KOPT-K1 (cell line): Measurements from ENCODE around the gene NAV1.

ENCODE experiments used
- H3K27ac ChIP-seq: fragments of 200-600 bp; sonication (generic); 2 replicates; pipeline ENCODE4 v1.5.1; 2016; ENCODE audit warnings: antibody characterized with exemption, mild to moderate bottlenecking, low read depth, low read length; ENCODE audit not compliant: poor library complexity, severe bottlenecking
- H3K36me3 ChIP-seq: fragments of 200-600 bp; sonication (generic); 2 replicates; pipeline ENCODE4 v1.5.1; 2017; ENCODE audit warnings: antibody characterized with exemption, mild to moderate bottlenecking, low read length, moderate library complexity; ENCODE audit not compliant: insufficient read depth
- H3K9me3 ChIP-seq: fragments of 200-600 bp; sonication (generic); 2 replicates; pipeline ENCODE4 v1.5.1; 2017; ENCODE audit warnings: antibody characterized with exemption, low read length, mild to moderate bottlenecking; ENCODE audit not compliant: insufficient read depth, poor library complexity, severe bottlenecking

The NAV1 gene

DNA sequence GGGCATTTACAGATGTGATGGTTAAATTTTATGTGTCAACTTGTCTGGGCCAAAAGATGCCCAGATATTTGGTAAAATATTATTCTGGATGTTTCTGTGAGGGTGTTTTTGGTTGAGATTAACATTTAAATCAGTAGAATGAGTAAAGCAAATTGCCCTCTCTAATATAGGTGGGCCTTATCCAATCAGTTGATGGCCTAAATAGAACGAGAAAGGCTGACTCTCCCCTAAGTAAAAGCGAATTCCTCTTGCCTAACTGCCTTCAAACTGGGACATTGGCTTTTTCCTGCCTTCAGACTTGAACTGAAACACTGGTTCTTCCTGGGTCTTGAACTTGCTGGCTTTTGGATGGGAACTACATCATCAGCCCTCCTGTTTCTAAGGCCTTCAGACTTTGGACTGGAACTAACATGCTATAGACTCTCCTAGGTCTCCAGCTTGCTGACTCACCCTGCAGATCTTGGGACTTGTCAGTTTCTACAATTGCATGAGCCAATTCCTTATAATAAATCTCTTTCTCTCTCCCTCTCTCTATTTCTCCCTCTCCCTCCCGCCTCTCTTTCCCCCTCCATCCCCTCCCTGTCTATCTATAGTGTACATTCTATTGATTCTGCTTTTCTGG is 10.2 kb upstream of the NAV1 start:
- Histone ChIP-seq H3K27ac (no peak overlapping the region), H3K36me3 (no peaks in the 10 kb centered on the region), H3K9me3 (peaks cover 7% of the 10 kb centered on the region)

DNA sequence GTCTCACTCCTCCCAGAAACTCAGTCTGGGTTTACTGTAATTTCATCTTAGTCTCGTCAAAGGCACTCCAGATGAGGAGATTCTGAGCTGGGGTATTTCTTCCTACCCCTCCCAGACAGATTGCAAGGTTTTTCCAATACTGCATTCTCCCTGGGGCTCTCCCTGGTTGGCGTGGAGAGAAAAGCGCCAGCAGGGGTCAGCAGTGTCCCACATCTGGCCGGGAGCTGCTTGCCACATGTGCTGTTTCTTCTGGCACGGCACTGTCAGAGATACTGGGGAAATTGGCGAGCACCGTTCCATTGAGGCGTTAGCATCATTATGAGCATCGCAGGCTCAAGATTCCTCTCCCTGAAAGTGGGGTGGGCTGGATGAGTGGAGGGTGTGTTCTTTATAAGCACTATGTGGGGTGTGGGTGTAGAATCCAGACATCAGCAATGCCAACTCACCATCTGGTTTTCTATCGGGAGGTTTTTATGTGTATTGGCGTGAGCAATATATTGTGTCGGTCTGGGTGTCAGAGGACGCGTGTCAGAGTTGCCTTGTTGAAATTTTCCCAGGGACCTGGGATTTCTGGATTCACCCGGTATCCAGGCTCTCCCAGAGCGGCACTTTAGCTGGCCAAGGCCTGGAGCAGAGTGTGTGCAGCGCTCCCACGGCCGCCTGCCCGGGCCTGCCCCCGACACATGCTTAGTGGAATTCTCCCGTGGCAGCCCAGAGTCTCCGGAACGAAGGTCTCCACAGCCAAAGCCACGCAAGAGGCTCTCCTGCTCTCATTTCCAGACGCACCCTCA is 8.0 kb upstream of the NAV1 start:
- Histone ChIP-seq H3K36me3 (no peaks in the 10 kb centered on the region), H3K27ac (no peak overlapping the region), H3K9me3 (no peaks in the 10 kb centered on the region)

DNA sequence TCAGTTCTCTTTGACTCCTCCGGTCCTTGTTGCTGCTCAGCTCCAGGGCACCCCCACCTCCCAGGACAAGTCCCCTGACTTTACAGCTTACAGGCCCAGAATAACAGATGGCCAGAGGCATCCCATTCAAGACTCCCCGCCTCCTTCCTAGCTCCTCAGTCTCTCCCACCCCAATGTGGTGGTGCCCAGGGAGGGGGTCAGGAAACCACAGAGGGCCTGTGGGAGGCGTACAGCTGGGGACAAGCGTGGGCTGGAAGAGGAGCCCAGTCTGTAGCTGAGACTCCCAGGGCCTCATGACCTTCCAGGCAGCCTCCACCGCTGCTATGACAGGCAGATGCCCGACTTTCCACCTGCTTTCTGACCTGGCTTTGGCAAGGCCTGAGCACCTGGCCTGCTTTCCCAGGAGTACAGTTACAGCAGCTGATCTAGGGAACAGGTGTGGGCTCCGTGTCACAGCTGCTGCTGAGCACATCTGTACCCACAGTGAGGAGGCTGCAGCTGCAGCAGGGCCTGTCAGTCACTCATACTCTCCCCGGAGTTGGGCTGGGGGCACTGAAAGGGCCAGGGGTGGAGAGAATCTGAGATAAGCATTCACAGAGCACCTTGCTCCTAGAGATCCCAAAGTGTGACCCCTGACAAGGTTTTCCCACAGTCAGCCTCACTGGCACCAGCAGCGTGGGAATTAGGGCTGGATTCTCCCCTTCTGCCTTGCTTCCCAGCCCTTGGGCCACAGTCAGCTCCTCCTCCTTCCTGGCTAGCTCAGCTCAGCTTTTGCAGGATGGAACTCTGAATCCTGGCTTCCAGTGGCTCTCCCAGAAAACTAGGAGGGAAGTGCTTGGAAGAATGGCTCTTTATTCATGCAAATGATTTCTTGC is 7.1 kb upstream of the NAV1 start:
- Histone ChIP-seq H3K9me3 (no peaks in the 10 kb centered on the region), H3K36me3 (no peaks in the 10 kb centered on the region), H3K27ac (no peak overlapping the region)

DNA sequence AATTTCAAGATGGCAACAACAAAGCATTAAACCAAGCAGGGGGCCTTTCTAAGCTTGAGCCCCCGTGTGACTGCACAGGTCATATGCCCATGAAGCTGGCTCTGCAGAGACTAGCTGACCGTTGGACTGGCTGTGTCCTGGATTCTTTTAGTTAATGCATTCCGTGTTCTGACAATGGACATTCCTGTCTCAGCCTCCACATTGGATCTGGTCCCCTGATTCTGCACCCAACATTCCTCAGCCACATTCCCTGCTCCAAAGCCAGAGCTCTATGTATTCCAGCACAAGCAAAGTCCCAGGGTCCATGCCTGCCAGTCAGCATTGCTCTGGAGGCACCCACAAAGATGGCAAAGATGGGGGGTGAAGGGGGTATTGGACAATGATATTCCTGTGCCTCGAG is 5.1 kb upstream of the NAV1 start:
- no peak overlapping the region for H3K27ac ChIP-seq
- H3K9me3 ChIP-seq, result no peaks in the 10 kb centered on the region
- H3K36me3 ChIP-seq, result no peaks in the 10 kb centered on the region

DNA sequence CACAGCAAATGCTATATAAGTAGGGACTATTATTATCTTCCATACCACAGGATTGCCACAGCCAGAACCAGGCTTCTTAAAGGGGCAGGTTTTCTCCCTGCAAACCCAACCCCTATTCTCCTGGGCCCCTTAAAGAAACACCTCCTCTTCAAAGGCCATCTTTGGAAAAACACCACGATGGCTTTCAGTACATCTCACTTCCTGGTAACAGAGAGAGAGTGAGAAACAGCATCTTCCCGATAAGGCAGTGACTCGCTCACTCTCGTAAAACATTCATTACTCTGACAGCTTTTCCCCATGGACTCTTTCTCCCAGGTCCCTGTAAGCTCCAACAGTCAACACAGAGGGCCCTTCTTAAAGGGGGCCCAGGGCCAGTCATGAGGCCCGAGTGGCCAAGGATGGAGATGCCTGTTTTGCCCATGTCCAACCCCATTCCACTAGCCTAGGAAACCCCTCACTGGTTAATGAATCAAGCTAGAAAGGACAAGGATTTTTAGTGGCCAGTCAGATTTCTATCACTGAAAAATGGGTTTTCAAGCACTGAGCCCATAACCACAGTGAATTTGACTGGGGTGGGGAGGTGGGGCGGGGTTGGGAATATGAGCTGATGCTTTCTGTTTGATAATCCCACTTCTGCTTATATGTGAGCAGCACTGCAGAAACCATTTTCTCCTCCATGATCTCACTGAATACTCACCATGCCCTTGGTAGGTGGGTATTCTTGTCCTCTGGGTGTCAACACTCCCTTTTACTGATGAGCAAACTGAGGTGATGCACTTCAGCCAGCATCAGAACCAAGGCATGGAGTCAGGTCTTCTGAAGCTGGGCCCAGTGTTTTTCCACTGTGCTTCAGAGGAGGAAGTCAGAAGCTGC is 3.6 kb upstream of the NAV1 start:
- Histone ChIP-seq H3K36me3 (no peaks in the 10 kb centered on the region), H3K27ac (no peak overlapping the region), H3K9me3 (no peaks in the 10 kb centered on the region)

DNA sequence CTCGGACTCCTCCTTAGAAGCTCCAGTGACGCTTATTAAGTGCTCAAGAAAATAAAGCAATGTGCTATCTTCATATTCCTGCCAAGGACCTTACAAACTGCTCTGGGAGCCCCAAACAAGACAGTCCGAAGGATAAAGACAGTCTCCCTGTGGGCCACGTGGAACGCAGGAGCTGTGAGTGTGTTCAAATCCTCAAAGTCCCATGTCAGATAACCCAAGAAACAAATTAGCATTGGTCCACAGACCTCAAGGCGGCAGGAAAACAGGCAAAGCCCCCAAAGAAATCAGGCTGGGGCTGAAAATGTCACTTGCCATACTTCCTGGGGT is 3.0 kb upstream of the NAV1 start:
- Histone ChIP-seq H3K27ac (no peak overlapping the region), H3K36me3 (no peaks in the 10 kb centered on the region), H3K9me3 (no peaks in the 10 kb centered on the region)

DNA sequence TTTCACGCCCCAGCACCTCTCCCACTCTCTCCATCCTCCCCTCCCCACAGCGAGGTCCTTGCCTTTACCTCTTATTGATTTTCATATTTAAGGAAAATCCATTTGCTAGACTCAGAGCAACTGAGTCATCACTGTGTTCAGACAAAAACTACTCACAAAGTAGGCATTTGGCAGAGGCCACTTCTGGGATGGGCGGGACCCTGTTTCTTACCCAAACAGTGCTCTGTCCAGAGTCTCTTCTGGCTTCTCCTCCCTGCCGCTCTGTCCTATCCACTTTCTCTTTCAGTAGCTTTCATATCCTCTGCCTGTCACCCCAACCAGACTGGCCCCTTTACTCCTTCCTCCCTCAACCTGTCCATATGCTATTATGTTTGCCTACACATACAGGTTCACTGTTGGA is 2.4 kb upstream of the NAV1 start:
- Histone ChIP-seq H3K27ac (no peak overlapping the region), H3K9me3 (no peaks in the 10 kb centered on the region), H3K36me3 (no peaks in the 10 kb centered on the region)

DNA sequence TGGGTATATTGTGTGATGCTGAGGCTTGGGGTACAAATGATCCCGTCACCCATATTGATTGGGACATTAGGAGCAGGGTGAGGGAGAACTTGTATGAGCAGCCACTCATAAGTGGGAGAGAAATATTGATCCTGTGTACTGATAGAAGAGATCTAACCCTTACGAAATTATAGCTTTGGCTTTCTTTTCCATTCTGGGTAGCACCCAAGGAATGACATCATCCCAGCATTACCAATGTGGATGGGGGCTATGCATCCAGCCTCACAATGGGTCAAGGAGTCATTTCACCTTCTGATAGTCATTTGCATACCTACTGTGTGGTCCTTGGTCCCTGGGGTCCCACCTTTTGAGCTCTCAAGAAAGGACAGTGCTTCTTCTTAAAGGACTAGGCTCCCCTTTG is 1.9 kb upstream of the NAV1 start:
- no peaks in the 10 kb centered on the region for H3K9me3 ChIP-seq

DNA sequence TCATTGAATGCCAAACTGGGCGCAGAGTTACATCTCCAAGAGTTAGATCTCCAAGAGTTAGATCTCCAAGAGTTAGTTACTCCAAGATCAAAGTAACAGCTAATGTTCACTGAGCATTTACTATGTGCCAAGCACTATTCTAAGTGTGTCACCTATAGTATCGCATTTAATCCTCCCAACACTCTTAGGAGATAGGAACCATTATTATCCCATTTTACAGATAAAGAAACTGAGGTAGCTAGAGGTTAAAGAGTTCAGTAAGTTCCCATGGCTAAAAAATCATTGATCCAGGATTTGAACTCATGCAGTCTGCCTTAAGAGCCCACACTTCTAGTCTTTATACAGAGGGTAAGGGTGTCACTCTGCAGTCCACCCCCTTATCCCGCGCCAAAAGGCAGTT is 1.5 kb upstream of the NAV1 start:
- Histone ChIP-seq H3K27ac (no peak overlapping the region), H3K9me3 (peaks cover 1% of the 10 kb centered on the region)

More for the DNA sequence above, 1.9 kb upstream of the NAV1 start:
- H3K27ac ChIP-seq, result no peak overlapping the region
- no peaks in the 10 kb centered on the region for H3K36me3 ChIP-seq

DNA sequence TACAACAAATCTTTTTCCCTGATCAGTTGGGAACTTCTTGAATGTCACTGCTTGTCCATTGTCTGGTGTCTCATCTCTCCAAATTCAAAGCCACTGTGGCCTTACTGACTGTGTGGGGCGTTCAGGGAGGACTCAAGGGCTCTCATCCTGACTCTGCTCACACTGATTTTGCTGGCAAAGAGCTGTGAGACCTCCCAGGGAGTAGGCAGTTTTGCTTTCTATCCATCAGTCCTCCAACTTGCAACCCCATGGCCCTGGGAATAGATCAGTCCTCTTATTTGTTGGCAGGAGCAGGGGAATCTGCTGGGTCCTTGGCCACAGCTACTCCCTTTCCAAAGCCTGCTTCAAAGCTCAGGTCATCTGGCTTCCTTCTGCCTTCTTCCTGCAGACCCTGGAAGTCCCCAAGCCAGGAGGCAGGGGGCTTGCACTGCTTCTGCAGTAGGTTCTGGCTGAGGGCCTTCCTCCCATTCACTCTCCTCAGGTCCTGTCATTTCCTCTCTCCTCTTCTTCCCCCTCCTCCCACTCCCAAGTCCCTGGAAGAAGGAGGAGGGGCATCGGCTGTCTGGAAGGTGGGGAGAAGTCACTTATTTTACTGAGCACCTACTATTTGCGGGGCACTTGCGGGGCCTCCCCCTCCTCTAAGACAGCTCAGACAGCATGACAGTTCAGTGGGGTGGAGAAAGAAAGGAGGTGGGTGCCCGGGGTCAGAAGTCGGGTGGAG is 876 bp upstream of the NAV1 start:
- Histone ChIP-seq H3K27ac (no peak overlapping the region), H3K9me3 (peaks cover 7% of the 10 kb centered on the region), H3K36me3 (no peaks in the 10 kb centered on the region)

More for the DNA sequence above, 1.5 kb upstream of the NAV1 start:
- H3K36me3 ChIP-seq, result no peaks in the 10 kb centered on the region

DNA sequence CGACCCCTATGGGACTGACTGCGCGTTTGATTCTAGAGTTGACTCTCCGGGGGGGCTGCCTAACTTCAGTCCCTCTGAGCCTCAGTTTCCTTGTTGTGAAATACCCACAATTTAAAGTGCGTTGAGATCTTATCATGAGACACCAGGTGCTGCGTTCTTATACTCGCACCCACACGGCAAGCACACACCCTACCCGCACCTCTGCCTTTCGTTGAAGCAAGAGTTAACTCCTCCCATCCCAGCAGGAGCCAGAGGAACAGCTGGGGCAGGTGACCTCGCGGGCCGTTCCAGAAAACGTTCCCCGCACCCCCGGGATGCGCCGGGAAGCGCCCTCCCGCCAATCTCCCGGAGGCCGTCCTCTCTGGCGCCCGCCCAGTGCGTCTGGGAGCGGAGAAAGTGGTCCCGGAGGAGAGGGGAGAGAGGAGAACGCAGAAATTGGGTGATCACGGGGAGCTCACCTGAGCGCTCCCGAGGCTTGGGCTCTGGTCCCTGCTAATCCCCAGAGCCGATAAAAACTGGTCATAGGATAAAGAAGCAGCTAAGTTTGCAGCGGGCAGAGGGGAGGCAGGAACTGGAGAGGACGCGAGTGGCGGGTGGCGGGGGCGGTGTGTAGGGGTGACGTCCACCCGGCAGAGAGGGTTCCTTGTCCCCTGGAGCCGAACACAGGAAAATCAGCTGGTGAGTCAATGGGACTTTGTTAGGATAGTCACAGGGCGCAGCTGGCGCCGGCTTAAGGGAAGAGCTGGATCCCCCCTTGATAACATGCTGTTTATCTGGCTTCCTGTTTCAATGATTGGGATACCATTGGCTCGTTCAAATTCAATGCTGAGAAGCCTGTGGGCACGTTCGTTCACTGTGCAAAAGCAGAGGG is 869 bp downstream of the NAV1 start:
- Histone ChIP-seq H3K27ac (no peak overlapping the region), H3K9me3 (peaks cover 10% of the 10 kb centered on the region), H3K36me3 (no peaks in the 10 kb centered on the region)

DNA sequence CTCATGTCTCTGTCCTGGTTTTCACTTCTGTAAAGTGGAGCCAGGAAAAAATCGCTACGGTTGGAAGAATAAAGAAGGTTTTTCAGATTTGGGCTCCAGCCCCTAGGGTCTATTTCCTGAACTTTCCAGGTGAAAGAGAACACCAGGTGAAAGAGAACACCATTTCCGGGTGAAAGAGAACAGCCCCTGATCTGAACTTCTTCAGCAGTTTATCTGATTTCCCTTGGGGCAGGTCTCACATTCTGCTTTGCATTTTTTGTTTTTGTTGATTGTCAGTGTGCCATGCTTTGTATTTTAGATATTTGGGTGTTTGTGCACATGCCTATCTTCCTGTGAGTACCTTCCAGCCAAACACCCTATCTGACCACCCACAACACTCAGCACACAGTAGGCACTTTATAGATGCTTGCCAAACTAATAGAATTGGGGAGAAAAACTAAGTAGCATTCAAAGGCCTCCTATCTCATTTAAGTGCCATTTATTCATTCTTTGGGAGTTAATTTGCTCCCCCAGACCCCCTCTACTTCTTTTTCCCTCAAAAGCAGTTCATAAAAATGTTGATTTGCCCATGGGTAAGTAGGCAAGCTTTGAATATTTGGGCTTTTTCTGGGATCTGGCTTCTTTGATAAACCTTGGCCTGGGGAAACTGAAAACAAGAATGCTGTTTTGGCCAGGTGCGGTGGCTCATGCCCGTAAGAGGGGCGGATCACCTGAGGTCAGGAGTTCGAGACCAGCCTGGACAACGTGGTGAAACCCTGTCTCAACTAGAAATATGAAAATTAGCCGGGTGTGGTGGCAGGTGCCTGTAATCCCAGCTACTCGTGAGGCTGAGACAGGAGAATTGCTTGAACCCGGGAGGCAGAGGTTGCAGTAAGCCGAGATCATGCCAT is 2.2 kb downstream of the NAV1 start:
- Histone ChIP-seq H3K27ac (no peak overlapping the region), H3K9me3 (peaks cover 10% of the 10 kb centered on the region), H3K36me3 (no peaks in the 10 kb centered on the region)
